Ramos (cell line): ENCODE results near the gene CRAMP1.

Experiments
- in situ Hi-C: fragments of 300-500 bp; cut with MboI; formaldehyde crosslinking; loops from one replicate; pipeline ENCODE4 v1.14.3; 2022; ENCODE audit warnings: low sequenced_read_pairs; ENCODE audit not compliant: unreplicated experiment

The CRAMP1 gene

DNA sequence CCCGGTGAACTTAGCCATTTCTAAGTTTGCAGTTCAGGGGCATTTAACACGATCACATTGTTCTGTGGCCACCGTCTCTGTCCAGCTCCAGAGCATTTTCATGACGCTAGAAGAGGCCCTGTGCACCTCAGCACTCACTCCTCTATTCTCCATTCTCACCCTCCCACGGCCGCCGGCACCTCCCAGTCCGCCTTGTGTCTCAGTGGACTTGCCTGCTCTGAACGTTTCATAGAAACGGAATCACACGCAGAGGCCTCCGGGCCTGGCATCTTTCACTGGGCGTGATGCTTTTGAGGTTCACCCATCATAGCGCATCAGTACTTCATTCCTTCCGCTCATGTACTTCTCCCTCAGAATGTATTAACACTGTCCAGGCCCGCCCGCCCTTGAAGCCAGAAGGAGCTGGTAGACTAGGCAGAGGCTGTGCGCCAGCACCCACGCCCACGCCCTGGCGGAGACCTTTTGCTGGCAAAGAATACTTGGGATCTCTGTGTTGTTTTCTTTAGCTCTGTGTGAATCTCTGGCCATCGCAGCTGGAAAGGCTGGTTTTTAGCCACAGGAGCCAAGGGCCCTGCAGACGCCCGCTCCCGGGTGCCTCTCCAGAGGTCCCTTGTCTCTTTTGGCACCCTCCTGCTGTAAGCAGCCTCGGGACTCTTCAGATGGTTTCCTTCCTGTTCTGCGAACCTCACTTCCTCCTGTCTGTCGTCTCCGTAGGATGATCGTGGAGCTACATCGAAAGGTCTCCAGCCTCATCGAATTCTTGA lies 42.5 kb downstream of the CRAMP1 start:
- in situ Hi-C loops: no loop called here

DNA sequence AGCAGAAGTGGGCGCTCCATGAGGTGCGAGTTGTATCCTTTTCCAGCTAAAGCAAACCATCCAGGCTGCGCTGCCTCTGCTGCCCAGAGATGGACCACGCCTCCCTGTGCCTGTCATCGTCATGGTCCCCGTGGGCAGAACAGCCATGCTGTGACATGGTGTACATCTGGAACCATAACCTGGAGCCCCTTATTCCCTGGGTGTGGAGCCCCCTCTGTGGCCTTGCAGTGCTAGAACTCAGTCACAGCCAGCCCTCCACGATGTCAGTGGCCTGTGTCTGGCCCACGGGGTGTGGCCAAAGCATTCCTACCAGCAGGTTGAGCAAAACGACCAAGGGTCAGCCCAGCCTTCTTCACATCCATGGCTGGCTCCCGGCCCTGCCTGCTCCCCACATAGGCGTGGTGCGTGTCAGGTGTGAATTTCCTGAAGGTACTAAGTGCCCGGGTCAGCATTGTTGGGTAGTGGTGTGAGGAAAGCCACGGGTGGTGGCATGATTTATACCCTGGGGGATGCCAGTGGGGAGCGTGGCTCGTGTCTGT lies 43.2 kb downstream of the CRAMP1 start:
- in situ Hi-C loops: no loop called here

DNA sequence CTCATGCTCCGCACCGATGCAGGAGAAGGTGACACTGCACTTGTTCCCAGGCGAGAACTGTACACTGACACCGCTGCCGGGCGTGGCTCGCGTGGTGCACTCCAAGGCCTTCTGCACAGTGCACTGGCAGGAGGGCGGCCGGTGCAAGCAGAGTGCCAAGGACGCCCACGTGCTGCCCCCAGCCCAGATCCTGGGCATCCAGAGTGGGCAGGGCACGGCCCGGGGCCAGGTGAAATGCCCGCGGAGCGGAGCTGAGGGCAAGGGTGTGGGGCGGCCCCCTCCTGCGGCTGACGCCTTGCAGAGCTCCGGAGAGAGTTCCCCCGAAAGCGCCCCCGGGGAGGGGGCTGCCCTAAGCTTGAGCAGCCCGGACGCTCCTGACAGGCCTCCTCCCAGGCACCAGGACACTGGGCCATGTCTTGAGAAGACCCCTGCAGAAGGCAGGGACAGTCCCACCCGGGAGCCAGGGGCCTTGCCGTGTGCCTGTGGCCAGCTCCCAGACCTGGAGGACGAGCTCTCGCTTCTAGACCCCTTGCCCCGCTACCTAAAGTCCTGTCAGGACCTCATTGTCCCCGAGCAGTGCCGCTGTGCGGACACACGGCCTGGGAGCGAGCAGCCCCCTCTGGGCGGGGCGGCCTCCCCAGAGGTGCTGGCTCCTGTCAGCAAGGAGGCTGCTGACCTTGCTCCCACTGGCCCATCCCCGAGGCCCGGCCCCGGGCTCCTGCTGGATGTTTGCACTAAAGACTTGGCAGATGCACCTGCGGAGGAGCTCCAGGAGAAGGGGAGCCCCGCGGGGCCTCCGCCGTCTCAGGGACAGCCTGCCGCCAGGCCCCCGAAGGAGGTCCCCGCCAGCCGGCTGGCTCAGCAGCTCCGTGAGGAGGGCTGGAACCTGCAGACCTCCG lies 44.0 kb downstream of the CRAMP1 start:
- in situ Hi-C loops: no loop called here

DNA sequence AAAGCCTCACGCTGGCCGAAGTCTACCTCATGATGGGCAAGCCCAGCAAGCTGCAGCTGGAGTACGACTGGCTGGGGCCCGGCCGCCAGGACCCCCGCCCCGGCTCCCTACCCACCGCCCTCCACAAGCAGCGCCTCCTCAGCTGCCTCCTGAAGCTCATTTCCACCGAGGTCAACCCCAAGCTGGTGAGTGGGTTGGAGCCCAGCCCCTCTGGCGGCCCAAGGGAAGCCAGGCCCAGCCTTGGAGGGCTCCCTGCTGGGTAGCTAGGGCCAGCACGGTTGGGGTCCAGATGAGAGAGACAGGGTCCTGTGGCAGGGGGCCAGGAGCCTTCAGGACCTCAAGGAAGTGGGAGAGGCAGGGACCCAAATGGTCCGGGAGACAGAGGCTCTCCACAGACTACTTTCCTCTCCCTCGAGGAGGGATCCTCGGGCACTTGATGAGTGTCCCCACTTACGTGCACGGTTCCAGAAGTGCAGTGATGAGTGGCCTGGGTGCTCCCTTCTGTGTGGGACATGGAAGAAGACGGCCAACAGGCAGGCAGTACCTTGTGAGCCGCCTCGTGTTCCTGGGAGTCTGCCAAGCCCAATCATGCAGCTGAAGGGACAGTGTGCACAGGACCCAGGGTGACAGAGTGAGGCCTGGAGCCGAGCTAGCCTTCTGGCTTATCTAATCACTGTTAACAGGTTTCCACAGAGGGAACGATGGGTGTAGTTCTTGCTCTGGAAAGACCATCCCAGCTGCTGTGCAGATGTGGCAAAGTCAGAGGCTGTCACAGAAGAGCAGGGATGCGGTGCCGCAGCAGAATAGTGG lies 44.9 kb downstream of the CRAMP1 start:
- in situ Hi-C loops: no loop called here

DNA sequence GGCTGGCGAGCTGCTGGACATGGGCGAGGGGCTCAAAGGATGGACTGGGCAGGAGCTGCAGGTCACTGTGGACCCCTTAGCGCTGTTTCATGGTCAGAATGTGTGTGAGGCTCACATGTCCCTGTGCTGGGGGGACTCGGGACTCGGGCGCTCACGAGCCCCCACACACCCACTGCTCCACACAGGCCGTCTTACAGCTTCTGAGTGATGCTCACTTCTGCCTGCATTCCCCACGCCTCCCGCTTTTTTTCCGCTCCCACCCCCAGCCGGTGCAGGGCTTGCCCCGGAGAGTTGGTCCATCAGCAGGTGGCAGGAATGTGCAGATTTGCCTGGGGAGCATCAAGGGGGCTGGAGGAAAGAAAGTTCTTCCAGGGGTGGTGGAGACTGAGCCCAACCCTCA lies 45.7 kb downstream of the CRAMP1 start:
- in situ Hi-C loops: no loop called here

DNA sequence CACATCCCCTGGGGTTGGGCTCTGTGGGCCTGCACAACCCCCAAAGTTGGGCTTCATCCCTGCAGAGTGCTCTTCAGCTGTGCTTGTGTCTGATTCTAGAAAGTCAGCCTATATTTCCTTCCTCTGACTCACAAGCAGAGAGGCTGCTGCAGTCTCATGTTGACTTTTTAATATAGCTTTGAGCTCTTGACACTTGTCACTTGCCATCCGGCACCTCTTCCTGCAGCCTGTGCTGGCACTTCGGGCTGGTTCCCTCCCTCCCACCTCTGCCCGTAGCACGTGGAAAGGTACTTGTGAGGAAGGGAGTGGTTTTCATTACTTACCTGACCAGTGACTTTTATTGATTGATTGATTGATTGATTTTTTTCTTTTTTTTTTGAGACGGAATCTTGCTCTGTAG lies 46.9 kb downstream of the CRAMP1 start:
- in situ Hi-C loops: no loop called here

DNA sequence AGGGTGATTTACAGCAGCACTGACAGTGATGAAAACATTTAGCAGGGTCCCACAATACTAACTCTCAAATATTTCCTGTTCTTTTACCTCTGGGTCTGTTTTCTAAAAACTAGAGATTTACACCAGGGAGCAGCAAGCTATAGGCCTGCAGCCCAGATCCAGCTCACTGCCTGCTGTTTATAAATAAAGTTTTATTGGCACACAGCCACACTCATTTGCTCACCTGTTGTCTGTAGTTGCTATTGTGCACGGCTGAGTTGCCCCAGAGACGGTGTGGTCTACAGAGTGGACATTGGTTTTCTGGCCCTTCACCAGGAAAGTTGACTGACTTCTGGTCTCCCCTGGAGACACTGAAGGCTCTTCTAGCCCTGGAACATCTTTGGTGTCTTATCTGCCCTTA lies 49.7 kb downstream of the CRAMP1 start:
- in situ Hi-C loops: no loop called here

DNA sequence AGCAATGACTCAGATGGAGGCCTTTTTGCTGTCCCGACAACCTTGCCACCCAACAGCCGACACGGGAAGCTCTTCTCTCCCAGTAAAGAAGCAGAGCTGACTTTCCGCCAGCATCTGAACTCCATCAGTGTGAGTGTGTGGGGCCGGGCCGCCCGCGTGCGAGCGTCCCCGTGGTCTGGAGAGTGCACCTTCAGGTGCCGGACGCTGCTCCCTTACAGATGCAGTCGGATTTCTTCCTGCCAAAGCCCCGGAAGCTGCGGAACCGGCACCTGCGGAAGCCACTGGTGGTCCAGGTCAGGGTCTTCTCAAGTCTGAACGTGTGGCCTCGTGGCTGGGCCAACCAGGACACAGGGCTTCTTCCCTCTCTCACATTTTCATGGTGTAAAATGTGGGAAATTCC lies 50.4 kb downstream of the CRAMP1 start:
- in situ Hi-C loops: no loop called here

DNA sequence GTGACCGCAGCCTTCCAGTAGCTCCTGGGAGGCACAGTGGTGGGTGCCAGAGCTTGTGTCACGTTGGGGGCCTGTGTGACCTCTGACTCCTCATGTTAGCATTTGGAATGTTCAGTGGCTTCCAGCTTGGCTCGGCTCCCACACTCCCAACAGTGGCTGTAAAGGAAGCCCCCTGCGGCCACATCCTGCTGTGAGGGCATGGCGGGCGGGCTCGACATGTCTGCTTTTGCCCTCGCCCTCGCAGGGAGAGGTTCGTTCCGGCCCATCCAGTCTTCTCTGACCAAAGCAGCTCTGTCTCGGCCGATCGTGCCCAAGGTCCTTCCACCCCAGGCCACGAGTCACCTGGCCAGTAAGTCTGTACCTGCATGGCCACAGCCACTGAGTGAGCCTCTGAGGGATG lies 53.7 kb downstream of the CRAMP1 start:
- in situ Hi-C loops: no loop called here

DNA sequence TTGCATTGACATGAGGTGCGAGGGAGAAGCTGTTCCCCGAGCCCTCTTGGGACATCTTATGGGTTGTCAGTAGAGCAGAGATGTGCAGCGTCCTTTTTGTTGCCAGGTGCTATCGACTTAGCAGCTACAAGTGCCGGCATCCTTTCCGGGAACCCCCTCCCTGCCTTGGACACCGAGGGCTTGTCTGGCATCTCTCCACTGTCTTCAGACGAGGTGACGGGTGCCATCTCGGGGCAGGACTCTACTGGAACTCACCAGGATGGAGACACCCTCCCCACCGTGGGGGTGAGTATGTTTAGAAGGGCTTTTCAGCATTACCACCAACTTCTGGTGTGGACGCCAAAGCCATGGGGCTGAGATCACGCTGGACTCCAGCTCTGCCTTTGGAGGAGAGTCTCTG lies 54.2 kb downstream of the CRAMP1 start:
- in situ Hi-C loops: no loop called here

DNA sequence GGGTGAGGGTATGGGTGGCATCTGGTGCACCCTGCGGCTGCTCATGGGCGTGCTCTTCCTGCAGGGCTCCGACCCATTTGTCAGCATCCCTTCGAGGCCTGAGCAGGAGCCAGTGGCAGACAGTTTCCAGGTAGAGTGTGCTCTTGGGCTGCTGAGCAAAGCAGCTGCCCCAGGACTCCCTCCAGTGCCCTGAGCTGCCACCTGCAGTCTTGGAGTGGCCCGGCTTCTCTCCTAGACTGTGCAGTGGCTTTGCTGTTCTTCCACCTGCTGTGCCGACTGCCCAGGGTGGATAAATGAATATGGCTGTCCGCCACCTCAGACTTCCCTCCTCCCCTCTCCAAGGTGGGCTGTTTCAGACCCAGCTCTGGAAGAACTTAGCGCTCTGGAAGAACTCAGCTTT lies 55.1 kb downstream of the CRAMP1 start:
- in situ Hi-C loops: no loop called here

DNA sequence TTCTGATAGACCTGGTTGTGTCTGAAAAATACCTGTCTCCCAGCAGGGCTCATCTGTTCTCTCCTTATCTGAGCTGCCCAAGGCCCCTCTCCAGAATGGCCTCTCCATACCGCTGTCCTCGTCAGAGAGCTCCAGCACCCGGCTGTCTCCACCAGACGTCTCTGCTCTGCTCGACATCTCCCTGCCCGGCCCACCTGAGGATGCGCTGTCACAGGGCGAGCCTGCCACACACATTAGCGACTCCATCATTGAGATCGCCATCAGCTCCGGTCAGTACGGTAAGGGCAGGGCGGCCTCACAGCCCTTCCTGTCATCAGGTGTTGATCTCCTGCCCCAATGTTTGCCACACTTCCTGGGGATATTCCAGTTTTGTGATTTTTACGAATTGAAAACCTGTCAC lies 55.8 kb downstream of the CRAMP1 start:
- in situ Hi-C loops: no loop called here

DNA sequence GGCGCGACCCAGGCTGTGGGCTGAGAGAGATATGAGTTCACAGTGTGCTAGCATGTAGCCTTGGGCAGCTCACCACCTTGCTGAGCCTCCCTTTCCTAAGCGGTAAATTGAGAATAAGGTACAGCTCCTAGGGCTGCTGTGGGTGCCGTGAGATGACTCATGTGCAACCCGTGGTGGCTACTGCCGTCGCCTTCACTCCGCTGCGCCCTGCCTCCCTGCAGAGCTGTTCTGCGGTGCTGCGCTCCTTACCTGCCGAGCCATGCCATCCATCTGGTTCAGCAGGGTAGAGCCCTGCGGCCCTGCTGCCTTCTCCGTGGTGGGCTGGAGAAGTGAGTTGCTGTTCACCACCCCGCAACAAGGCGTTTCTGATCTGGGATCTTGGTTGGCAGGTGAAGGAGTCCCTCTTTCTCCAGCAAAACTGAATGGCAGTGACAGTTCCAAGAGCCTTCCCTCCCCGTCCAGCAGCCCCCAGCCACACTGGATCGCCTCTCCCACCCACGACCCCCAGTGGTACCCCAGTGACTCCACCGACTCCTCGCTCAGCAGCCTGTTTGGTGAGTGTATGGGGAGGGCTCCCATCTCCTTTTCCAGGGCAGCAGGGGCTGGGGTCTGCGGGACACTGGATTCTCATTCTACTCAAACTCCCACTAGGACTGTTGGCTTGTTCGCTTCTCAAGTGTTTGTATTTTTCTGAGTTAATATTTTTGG lies 56.6 kb downstream of the CRAMP1 start:
- in situ Hi-C loops: no loop called here

DNA sequence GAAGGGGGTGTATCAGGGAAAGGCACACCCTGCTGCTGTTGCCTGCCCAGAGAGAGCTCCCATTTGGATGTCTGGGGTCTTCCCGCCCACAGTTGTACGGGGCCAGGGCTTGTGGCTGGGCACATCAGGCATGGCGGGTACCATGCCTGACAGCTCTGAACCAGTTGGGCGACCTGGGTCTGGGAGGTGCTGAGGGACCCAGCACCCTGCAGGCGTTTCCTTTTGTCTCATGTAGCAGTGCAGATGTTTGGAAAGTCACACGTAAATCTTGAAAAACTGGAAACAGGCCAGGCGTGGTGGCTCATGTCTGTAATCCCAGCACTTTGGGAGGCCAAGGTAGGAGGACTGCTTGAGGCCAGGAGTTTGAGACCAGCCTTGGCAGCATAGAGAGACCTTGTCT lies 57.5 kb downstream of the CRAMP1 start:
- in situ Hi-C loops: no loop called here

DNA sequence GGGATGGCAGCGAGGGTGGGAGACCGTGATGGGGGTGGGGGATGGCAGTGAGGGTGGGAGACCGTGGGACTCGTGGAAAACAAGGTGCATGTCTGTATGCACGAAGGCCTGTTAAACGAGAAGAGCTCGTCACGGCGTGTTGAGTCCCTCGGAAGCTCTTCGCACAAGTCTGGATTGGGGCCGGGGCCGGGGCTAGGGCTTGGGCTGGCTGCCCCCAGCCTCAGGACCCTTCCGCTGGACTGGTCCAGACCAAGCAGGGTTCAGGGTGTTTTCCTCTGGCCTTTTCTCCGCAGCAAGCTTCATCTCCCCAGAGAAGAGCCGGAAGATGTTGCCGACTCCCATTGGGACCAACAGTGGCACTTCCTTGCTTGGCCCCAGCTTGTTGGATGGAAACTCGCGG lies 58.2 kb downstream of the CRAMP1 start:
- in situ Hi-C loops: no loop called here

DNA sequence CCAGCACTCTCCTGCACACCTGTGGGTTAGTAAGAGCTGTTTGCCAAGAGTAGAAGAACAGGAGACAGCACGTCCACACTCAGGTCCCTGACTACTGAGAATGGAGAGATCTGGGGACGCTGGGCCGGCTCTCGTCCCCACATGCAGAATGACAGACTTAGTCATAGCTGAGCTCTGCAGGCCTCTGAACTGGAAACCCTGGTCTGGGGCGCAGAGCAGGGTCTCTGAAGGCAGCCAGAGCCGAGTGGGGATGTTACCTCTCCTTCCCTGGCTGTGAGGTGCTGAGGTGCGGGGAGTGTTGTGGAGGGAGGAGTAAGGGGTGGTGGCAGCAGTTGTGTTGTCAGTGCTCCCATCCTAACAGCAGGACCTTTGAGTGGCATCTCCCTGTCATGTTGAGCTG lies 58.7 kb downstream of the CRAMP1 start:
- in situ Hi-C loops: no loop called here

DNA sequence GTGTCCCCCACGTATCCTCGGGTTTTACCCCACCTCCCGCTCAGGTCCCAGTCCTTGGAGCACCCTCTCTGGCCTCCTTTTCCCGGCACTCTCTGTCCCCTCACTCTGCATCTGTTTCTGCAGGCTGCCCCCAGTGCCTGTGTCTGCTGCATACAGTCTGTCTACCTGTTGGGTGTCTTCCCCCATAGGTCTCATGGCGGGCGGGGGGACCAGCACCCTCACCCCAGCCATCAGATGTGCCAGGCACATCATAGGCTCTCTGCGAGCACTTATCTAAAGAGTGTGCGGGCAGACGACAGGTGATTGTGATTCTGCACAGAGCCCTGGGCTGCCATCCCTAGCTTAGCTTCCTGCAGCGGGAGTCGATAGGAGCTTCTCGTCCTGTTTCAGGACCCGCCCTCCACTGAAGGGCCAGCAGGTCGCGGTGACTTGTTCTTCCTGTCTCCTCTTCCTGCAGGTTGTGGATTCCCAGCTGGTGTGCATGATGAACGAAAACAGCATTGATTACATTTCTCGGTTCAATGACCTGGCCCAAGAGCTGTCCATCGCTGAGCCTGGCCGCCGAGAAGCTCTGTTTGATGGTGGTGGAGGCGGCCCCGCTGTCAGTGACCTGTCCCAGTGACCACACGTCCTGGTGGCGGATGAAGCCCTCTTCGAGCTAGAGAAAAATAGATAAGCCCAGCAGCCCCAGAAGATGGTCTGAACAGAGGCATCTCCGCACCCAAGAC lies 61.4 kb downstream of the CRAMP1 start:
- in situ Hi-C loops: no loop called here

DNA sequence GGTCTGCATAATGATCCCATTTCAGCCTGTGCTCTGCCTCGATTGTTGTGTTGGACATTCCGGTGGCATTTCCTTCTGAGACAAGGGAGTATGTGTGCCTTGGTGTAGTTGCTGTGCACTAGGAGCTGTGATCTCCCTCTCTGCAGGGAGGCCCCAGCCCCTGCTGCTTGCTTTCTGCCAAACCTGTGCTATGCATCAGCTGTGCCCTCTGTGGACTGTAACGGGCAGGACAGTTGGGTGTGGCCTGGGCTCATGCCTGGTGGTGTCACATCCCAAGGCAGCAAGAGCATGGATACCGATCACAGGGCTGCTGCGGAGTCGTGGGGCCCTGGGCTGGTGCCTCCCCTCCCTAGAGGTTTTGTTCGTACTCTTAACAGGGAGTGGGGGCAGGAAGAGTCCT lies 62.1 kb downstream of the CRAMP1 start:
- in situ Hi-C loops: no loop called here
